ENCODE results near the gene C20orf204.

The C20orf204 gene

GRCh38 chr20:64055893-64056638 is 20.1 kb downstream of the C20orf204 start:
- in situ Hi-C loops (cut with MboI; ENCODE audit: low sequenced_read_pairs, unreplicated experiment): no loop called here
- TF ChIP-seq CTCF (IDR thresholded peaks at IDR 0.05; ENCODE audit: borderline replicate concordance, control extremely low read depth, extremely low read depth, insufficient read depth, missing control alignments): no peak
- DNase-seq (ENCODE audit: low spot score): peak; percentile 74

GRCh38 chr20:64056639-64056888 is 20.6 kb downstream of the C20orf204 start:
- DNase-seq (ENCODE audit: low spot score): no peak
- in situ Hi-C loops (cut with MboI; ENCODE audit: low sequenced_read_pairs, unreplicated experiment): no loop called here
- TF ChIP-seq CTCF (IDR thresholded peaks at IDR 0.05; ENCODE audit: borderline replicate concordance, control extremely low read depth, extremely low read depth, insufficient read depth, missing control alignments): no peak

DNA sequence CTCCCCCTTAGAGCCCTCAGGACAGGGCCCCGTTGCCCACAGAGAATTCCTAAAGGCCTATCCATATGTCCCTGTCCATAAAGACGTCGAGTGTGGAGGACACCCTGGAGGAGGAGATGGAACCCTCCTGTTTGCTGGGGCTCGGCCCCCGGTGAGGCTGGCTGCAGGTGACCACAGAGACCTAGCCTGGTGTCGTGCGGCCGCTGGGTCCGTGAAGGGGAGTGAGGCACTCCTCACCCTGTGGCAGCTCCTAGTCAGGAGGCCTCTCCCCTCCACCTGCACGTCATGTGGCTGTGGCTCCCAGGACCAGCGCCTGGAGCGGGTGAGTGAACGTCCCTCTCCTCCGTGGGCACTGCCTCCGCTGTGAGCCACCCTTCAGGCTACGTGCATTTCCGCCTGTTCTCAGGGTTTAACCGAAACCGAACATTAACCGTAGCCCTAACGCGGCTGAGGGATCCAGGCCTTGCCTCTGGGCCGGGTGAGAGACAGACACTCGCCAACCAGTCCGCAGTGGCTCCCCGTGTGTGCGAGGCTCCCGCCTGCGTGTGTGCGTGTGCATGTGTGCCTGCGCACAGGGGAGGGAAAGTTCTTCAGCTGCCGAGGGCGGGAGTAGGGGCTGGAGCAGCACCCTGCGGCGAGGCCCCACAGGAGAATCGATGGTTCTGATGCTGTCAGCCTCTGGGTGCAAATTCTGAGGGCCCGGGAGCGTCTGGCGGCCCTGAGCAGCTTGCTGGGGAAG is 21.1 kb downstream of the C20orf204 start:
- DNase-seq (ENCODE audit: low spot score): no peak
- TF ChIP-seq CTCF (IDR thresholded peaks at IDR 0.05; ENCODE audit: borderline replicate concordance, control extremely low read depth, extremely low read depth, insufficient read depth, missing control alignments): no peak

DNA sequence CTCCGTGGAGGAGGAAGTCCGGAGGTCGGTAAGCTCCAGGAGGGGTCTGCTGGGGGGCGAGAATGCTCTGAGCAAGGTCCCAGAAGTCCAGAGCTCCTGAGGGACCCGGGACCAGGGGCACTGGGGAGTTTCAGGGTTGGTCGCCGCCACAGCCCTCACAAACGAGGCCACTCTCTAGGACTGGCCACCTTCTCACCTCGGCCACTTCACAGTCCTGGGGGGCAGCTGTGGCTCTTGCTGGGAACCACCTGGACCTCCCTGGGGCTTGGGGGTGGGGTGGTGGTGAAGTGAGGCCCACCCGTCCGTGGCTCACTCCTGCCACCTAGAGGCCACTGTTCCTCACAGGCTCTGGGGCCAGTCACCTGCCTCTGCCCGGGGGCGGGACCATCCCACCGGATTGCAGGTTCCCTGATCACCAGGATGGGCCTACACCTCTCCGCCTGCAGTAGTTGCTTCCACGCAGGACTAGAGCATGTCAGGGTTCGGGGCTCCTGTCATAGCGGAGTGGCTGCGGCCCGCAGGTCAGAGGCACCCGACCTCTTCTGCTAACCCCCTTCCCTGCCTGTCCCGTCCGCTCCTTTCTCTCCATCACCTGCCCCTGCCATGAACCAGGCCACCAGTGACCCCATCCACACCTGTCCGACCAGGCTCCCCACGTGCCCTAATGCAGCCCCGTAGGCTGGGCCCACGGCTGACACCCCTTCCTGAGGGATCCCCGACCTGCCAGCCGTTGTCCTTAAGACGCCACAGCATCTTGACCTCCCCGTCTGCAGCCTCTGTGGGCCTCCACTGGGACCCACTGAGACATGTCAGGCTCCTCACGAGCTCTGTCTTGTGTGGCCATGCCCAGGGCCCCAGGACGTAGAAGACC is 21.9 kb downstream of the C20orf204 start:
- in situ Hi-C loops (cut with MboI; ENCODE audit: low sequenced_read_pairs, unreplicated experiment): no loop called here
- peak; percentile 92 for DNase-seq (ENCODE audit: low spot score)
- peak; percentile 95 for TF ChIP-seq CTCF (IDR thresholded peaks at IDR 0.05; ENCODE audit: borderline replicate concordance, control extremely low read depth, extremely low read depth, insufficient read depth, missing control alignments)

More for the DNA sequence above, 21.1 kb downstream of the C20orf204 start:
- in situ Hi-C loops (cut with MboI; ENCODE audit: low sequenced_read_pairs, unreplicated experiment): no loop called here

GRCh38 chr20:64058536-64058935 is 22.6 kb downstream of the C20orf204 start:
- in situ Hi-C loops (cut with MboI; ENCODE audit: low sequenced_read_pairs, unreplicated experiment): no loop called here
- TF ChIP-seq CTCF (IDR thresholded peaks at IDR 0.05; ENCODE audit: borderline replicate concordance, control extremely low read depth, extremely low read depth, insufficient read depth, missing control alignments): no peak
- no peak for DNase-seq (ENCODE audit: low spot score)

DNA sequence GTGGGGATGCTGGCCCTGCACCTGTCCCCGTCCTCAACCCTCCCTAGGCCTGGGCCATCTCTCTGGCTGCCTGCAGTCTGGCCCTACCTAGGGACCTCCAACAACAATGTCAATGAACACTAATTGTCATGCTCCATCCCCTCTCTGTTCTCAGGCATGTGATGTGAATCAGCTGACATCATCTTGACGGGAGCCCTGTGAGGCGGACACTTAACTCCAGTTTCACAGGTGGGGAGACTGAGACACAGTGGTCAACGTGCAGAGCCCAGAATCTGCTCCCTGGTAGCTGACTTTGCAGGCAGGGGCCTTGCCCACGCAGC is 26.3 kb downstream of the C20orf204 start:
- in situ Hi-C loops (cut with MboI; ENCODE audit: low sequenced_read_pairs, unreplicated experiment): no loop called here
- no peak for TF ChIP-seq CTCF (IDR thresholded peaks at IDR 0.05; ENCODE audit: borderline replicate concordance, control extremely low read depth, extremely low read depth, insufficient read depth, missing control alignments)
- DNase-seq (ENCODE audit: low spot score): no peak
